Loucy (cell line): Measurements from ENCODE around the gene GABBR2.

Source experiments
- H2AFZ ChIP-seq: fragments of 200-600 bp; sonication (generic); 2 replicates; pipeline ENCODE4 v1.6.0; 2016; ENCODE audit warnings: antibody characterized with exemption, mild to moderate bottlenecking, low read length, moderate library complexity
- H3F3A ChIP-seq: fragments of 200-600 bp; 2 replicates; pipeline ENCODE4 v1.6.0; 2016; ENCODE audit warnings: antibody characterized with exemption, low read depth, mild to moderate bottlenecking
- H3K27me3 ChIP-seq: fragments of 200-600 bp; sonication (generic); 2 replicates; pipeline ENCODE4 v1.6.1; 2014; ENCODE audit warnings: low read length, mild to moderate bottlenecking; ENCODE audit not compliant: insufficient read depth, poor library complexity, severe bottlenecking
- H3K36me3 ChIP-seq: fragments of 200-600 bp; sonication (generic); 2 replicates; pipeline ENCODE4 v1.6.1; 2016; ENCODE audit warnings: low read length; ENCODE audit not compliant: insufficient read depth
- H3K4me1 ChIP-seq: fragments of 200-600 bp; sonication (generic); 2 replicates; pipeline ENCODE4 v1.5.1; 2014; ENCODE audit warnings: low read length, mild to moderate bottlenecking; ENCODE audit not compliant: insufficient read depth, poor library complexity, severe bottlenecking
- H3K4me2 ChIP-seq: fragments of 200-600 bp; sonication (generic); 2 replicates; pipeline ENCODE4 v1.6.0; 2014; ENCODE audit warnings: antibody characterized with exemption, low read length, low read depth, mild to moderate bottlenecking; ENCODE audit not compliant: poor library complexity, severe bottlenecking
- H3K4me3 ChIP-seq: fragments of 200-600 bp; sonication (generic); 2 replicates; pipeline ENCODE4 v1.5.1; 2014; ENCODE audit warnings: low read length, mild to moderate bottlenecking, mixed read lengths; ENCODE audit not compliant: poor library complexity, severe bottlenecking
- H3K79me2 ChIP-seq: fragments of 200-600 bp; sonication (generic); 2 replicates; pipeline ENCODE4 v1.6.1; 2014; ENCODE audit warnings: low read length; ENCODE audit not compliant: insufficient read depth
- H3K9ac ChIP-seq: fragments of 200-600 bp; sonication (generic); 2 replicates; pipeline ENCODE4 v1.6.0; 2014; ENCODE audit warnings: mild to moderate bottlenecking, low read depth, low read length, moderate library complexity; ENCODE audit not compliant: poor library complexity, severe bottlenecking
- H3K9me2 ChIP-seq: fragments of 200-600 bp; sonication (generic); replicated peaks from 2 replicates; pipeline ENCODE4 v1.6.1; 2016; ENCODE audit warnings: low read depth, low read length, mixed read lengths
- H3K9me3 ChIP-seq: fragments of 200-600 bp; sonication (generic); 2 replicates; pipeline ENCODE4 v1.6.1; 2014; ENCODE audit warnings: mild to moderate bottlenecking, antibody characterized with exemption, low read length, low read depth; ENCODE audit not compliant: insufficient read depth
- H4K20me1 ChIP-seq: fragments of 200-600 bp; sonication (generic); 2 replicates; pipeline ENCODE4 v1.6.0; 2014; ENCODE audit warnings: antibody characterized with exemption, low read length, mild to moderate bottlenecking; ENCODE audit not compliant: insufficient read depth, poor library complexity, severe bottlenecking
- EZH2phosphoT487 ChIP-seq: fragments of 200-600 bp; IDR thresholded peaks from 2 replicates; pipeline ENCODE4 v1.6.1; 2018; ENCODE audit warnings: antibody characterized with exemption, mild to moderate bottlenecking, moderate library complexity, borderline replicate concordance
- TF ChIP-seq, protein P1 (sequence below): fragments of 200-600 bp; sonication (generic); conservative IDR thresholded peaks from 2 replicates; pipeline ENCODE4 v1.5.1; 2014; ENCODE audit warnings: mild to moderate bottlenecking, antibody characterized with exemption, low read length

GABBR2 gene

DNA sequence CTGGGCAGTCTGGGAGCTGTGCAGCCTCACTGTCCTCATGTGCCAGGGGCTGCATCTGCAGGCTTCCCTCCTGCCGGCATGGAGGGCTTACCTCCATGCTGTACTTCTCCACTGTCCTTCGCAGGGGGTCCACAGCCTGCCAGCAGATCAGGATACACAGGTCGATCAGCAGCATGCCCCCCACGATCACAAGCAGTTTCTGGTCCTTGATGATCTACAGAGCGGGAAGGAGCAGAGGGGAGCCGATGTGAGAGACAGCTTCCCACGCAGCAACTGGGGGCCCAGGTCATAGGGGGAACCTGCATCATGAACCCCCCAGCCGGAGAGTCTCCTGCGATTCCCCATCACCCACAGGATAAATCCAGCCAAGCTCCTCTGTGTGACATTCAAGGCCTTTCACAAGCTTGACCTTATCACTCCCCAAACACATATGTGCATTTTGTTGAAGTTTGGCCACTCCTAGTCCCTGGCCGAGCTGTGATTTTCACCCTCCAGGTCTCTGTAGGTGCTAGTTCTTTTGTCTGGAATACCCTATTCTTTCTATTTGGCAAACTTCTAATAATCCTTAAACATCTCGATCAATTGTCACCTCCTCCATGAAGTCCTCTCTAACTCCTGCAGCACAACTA is 346.0 kb downstream of the GABBR2 start:
- Histone ChIP-seq H3K79me2 (no peaks in the 10 kb centered on the region), H3K4me3 (no peak overlapping the region)

DNA sequence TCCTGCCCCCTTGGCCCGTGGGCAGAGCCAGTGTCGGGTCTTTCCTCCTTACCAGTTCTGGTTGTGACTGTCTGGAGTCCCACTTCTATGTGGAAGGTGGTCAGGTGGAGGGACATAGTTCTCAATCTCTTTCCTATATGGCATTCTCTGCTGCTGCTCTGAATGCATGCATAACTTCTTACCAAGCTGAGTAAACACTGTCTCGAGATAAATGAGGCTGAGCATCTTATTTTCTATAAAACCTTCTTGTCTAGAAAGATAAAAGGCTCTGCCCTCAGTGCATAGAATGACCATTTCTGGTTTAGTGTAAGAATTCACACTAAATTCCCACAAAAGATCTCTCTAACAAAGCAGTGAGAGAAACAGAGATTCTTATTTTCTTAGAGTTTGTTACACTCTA is 347.1 kb downstream of the GABBR2 start:
- Histone ChIP-seq H3K4me1 (no peaks in the 10 kb centered on the region), H3F3A (no peaks in the 10 kb centered on the region), H3K27me3 (no peaks in the 10 kb centered on the region), H2AFZ (no peak overlapping the region), H3K36me3 (no peaks in the 10 kb centered on the region), H3K4me2 (no peak overlapping the region), H3K4me3 (no peak overlapping the region), H3K9me3 (peaks cover 18% of the 10 kb centered on the region), H3K9ac (no peak overlapping the region), H3K9me2 (no peaks in the 10 kb centered on the region), H3K79me2 (no peaks in the 10 kb centered on the region), H4K20me1 (no peaks in the 10 kb centered on the region)
- no peak for TF ChIP-seq EZH2phosphoT487
- TF ChIP-seq, protein P1, sequence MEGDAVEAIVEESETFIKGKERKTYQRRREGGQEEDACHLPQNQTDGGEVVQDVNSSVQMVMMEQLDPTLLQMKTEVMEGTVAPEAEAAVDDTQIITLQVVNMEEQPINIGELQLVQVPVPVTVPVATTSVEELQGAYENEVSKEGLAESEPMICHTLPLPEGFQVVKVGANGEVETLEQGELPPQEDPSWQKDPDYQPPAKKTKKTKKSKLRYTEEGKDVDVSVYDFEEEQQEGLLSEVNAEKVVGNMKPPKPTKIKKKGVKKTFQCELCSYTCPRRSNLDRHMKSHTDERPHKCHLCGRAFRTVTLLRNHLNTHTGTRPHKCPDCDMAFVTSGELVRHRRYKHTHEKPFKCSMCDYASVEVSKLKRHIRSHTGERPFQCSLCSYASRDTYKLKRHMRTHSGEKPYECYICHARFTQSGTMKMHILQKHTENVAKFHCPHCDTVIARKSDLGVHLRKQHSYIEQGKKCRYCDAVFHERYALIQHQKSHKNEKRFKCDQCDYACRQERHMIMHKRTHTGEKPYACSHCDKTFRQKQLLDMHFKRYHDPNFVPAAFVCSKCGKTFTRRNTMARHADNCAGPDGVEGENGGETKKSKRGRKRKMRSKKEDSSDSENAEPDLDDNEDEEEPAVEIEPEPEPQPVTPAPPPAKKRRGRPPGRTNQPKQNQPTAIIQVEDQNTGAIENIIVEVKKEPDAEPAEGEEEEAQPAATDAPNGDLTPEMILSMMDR: no peak

More for the DNA sequence above, 346.0 kb downstream of the GABBR2 start:
- Histone ChIP-seq H3K27me3 (no peaks in the 10 kb centered on the region), H3K4me2 (no peak overlapping the region), H3K4me1 (no peaks in the 10 kb centered on the region), H3K36me3 (no peaks in the 10 kb centered on the region), H3K9me3 (peaks cover 18% of the 10 kb centered on the region), H3F3A (no peaks in the 10 kb centered on the region), H4K20me1 (no peaks in the 10 kb centered on the region), H3K9me2 (no peaks in the 10 kb centered on the region), H2AFZ (no peak overlapping the region), H3K9ac (no peak overlapping the region)
- TF ChIP-seq, protein P1: no peak
- TF ChIP-seq EZH2phosphoT487: no peak

DNA sequence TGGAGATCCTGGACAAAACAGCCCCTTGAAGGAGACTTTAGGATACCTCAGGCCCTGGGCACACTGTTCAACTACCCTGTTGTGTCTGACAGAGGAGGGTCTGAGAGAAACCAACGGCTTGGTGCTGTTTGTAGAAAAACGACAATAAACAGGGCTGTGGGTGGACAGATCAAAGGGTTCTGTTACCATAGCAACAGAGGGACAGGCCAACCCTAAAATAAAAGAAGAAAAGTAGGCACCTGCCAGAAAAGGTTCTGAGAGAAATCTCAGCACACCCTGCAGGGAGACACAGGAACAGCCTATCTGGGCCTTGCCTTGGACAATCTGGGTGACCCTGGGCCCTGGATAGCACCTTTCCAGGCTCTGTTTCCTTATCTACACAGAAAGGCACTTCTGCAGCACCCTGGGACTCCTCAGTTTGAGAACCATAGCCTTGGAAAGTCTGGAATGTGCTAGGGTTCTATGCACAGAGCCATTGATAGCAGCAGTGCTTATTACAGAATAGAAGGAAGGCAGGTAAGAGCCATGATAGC is 348.5 kb downstream of the GABBR2 start:
- no peaks in the 10 kb centered on the region for H3F3A ChIP-seq
- no peaks in the 10 kb centered on the region for H3K9me2 ChIP-seq
- H4K20me1 ChIP-seq: no peaks in the 10 kb centered on the region
- H3K4me3 ChIP-seq: no peak overlapping the region
- no peak overlapping the region for H2AFZ ChIP-seq
- H3K9me3 ChIP-seq: peaks cover 7% of the 10 kb centered on the region; the same call in 1 of the 2 replicates
- no peak overlapping the region for H3K9ac ChIP-seq
- no peaks in the 10 kb centered on the region for H3K4me1 ChIP-seq
- TF ChIP-seq, protein P1: no peak
- TF ChIP-seq EZH2phosphoT487: no peak
- no peak overlapping the region for H3K4me2 ChIP-seq
- H3K27me3 ChIP-seq: no peaks in the 10 kb centered on the region
- H3K36me3 ChIP-seq: no peaks in the 10 kb centered on the region
- no peaks in the 10 kb centered on the region for H3K79me2 ChIP-seq
